ENCODE data around the gene TOR1AIP2. TPM values are rescaled to one million over a fixed set of nuclear protein-coding genes. Genes with fewer than 3 reads are reported as not detected.

The TOR1AIP2 gene
- total and polyA plus RNA-seq, 2 donors (not counting 3 experiments of a cell fraction or from before 2014, with no cell fraction given) = 18.6 to 101 TPM

DNA sequence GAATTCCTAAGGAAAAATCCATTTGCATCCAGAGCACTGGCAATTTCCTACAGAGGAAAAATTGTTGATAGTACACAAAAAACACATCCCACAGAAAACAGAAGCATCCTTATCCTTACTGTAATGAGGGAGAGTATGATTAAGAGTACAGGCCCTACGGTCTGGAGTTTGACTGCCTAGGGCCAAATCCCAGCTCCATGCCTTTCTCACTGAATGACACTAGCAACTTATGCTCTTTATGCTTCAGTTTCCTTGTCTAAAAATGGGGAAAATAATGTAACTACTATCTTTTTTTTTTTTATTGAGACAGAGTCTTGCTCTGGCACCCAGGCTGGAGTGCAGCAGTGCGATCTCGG lies 49.2 kb upstream of the TOR1AIP2 start:
- CTCF ChIA-PET = interaction anchor here (1.1 kb wide), 1 partner anchor 10 kb away, joined by 3 read pairs; no protein-coding TSS in a partner anchor
- H3K27me3 ChIP-seq (ENCODE audit: control insufficient read depth in 2 of 2, insufficient read depth in 2 of 2, low read length in 2 of 2) = no peaks in the 10 kb centered on the region
- dilution Hi-C loops (cut with MboI; ENCODE audit: extremely low pct_ligation_motif_present, low sequenced_read_pairs) = no loop called here

More for the DNA sequence above, 49.2 kb upstream of the TOR1AIP2 start:
- no peak overlapping the region for H3K27ac ChIP-seq (ENCODE audit: insufficient read depth, low read depth, low read length)
- H3K9me1 ChIP-seq (replicated peaks; ENCODE audit: control insufficient read depth, extremely low read depth, insufficient read depth, low read length) = no peaks in the 10 kb centered on the region
- H3K79me2 ChIP-seq (ENCODE audit: control insufficient read depth, insufficient read depth, low read length) = no peaks in the 10 kb centered on the region
- H3K4me1 ChIP-seq (ENCODE audit: control insufficient read depth, extremely low read depth, insufficient read depth, low read length) = no peaks in the 10 kb centered on the region
- H2AFZ ChIP-seq (ENCODE audit: low read depth, low read length) = no peak overlapping the region
- TF ChIP-seq, protein P1, sequence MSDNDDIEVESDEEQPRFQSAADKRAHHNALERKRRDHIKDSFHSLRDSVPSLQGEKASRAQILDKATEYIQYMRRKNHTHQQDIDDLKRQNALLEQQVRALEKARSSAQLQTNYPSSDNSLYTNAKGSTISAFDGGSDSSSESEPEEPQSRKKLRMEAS (IDR thresholded peaks at IDR 0.05; ENCODE audit: insufficient read depth, insufficient read length) = no peak
- TF ChIP-seq POLR2AphosphoS5 (IDR thresholded peaks at IDR 0.05; ENCODE audit: insufficient read depth, low read depth, low read length) = no peak
- no peak for TF ChIP-seq JUN (IDR thresholded peaks at IDR 0.05; ENCODE audit: borderline replicate concordance, insufficient read depth, insufficient read length, low read depth)
- no peak for TF ChIP-seq FOS (IDR thresholded peaks at IDR 0.05; ENCODE audit: borderline replicate concordance, insufficient read depth, low read length)
- TF ChIP-seq EZH2 (IDR thresholded peaks at IDR 0.05; ENCODE audit: borderline replicate concordance, low read depth, low read length, severe bottlenecking) = no peak
- no peak for TF ChIP-seq GATA2 (IDR thresholded peaks at IDR 0.05; ENCODE audit: insufficient read depth, insufficient read length, low read depth, low read length)
- TF ChIP-seq POLR2A (IDR thresholded peaks at IDR 0.05; ENCODE audit: low read depth, low read length) = no peak
- TF ChIP-seq MYC (IDR thresholded peaks at IDR 0.05; ENCODE audit: low read depth, low read length) = no peak
- no peak for TF ChIP-seq CTCF (IDR thresholded peaks at IDR 0.05; ENCODE audit: extremely low read depth in 1 of 2, insufficient read depth in 1 of 2, low read depth in 1 of 2, low read length in 2 of 2)
- no peaks in the 10 kb centered on the region for H3K9me3 ChIP-seq (replicated peaks; ENCODE audit: control insufficient read depth, insufficient read depth, low read length)
- no peak overlapping the region for H3K4me3 ChIP-seq (replicated peaks in 1 of 3; ENCODE audit: insufficient read depth in 1 of 3, low read depth in 1 of 3, low read length in 3 of 3)
- intact Hi-C loops (cut with micrococcal nuclease) = no loop called here
- no TSS peak for BruUV-seq (replicated peaks)
- POLR2A ChIA-PET = no interaction called here
- H4K20me1 ChIP-seq (replicated peaks; ENCODE audit: control insufficient read depth, extremely low read depth, insufficient read depth, low read length) = no peaks in the 10 kb centered on the region
- no peak overlapping the region for H3K4me2 ChIP-seq (ENCODE audit: insufficient read depth, low read length)
- DNase-seq (ENCODE audit: low read depth, low spot score) (no peak), FAIRE-seq (no peak)
- H3K9ac ChIP-seq (replicated peaks; ENCODE audit: extremely low read depth, insufficient read depth, low read length) = no peak overlapping the region
- no peaks in the 10 kb centered on the region for H3K36me3 ChIP-seq (ENCODE audit: control insufficient read depth in 2 of 2, extremely low read depth in 1 of 2, insufficient read depth in 2 of 2, low read length in 2 of 2)

Data from endothelial cell of umbilical vein (primary cell).